ENCODE measurements around the gene AP2A1.

- TF ChIP-seq OSR1 (CRISPR knock-in tag; IDR thresholded peaks at IDR 0.05) = no peak
- no peak for TF ChIP-seq ZC3H10 (CRISPR knock-in tag; IDR thresholded peaks at IDR 0.05)
- TF ChIP-seq BACH2 (CRISPR knock-in tag; IDR thresholded peaks at IDR 0.05; ENCODE audit: borderline replicate concordance) = no peak
- TF ChIP-seq ZNF565 (CRISPR knock-in tag; conservative IDR thresholded peaks at IDR 0.05; ENCODE audit: low read depth) = no peak
- no peak for TF ChIP-seq ZNF70 (CRISPR knock-in tag; IDR thresholded peaks at IDR 0.05)
- TF ChIP-seq PATZ1 (CRISPR knock-in tag; IDR thresholded peaks at IDR 0.05; ENCODE audit: borderline replicate concordance) = no peak
- TF ChIP-seq, protein P1, sequence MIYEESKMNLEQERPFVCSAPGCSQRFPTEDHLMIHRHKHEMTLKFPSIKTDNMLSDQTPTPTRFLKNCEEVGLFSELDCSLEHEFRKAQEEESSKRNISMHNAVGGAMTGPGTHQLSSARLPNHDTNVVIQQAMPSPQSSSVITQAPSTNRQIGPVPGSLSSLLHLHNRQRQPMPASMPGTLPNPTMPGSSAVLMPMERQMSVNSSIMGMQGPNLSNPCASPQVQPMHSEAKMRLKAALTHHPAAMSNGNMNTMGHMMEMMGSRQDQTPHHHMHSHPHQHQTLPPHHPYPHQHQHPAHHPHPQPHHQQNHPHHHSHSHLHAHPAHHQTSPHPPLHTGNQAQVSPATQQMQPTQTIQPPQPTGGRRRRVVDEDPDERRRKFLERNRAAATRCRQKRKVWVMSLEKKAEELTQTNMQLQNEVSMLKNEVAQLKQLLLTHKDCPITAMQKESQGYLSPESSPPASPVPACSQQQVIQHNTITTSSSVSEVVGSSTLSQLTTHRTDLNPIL (CRISPR knock-in tag; IDR thresholded peaks at IDR 0.05; ENCODE audit: low read depth) = no peak
- TF ChIP-seq ARNTL (CRISPR knock-in tag; IDR thresholded peaks at IDR 0.05; ENCODE audit: borderline replicate concordance, low read depth) = no peak
- no peak for TF ChIP-seq RARB (CRISPR knock-in tag; IDR thresholded peaks at IDR 0.05)
- no peak for TF ChIP-seq SNAI2 (CRISPR knock-in tag; IDR thresholded peaks at IDR 0.05)
- TF ChIP-seq ZFP30 (CRISPR knock-in tag; IDR thresholded peaks at IDR 0.05) = no peak
- TF ChIP-seq ISL1 (CRISPR knock-in tag; IDR thresholded peaks at IDR 0.05) = no peak
- no peak for TF ChIP-seq GLIS3 (CRISPR knock-in tag; IDR thresholded peaks at IDR 0.05)
Observed at GRCh38 chr19:49766007-49766929, 533 bp upstream of the AP2A1 start.

Measured in SK-N-SH treated with all-trans-retinoic acid at 6 μM for 48 hours (cell line).